Erythroblast (primary cell): ENCODE results near the gene SLC6A13.

Experiments used
- GATA1 ChIP-seq: IDR thresholded peaks from 2 replicates; pipeline ENCODE4 v1.6.1; 2011; ENCODE audit warnings: low read depth, mild to moderate bottlenecking, control low read depth, low read length, moderate library complexity
- POLR2A ChIP-seq: IDR thresholded peaks from 2 replicates; pipeline ENCODE4 v1.6.1; 2011; ENCODE audit warnings: mild to moderate bottlenecking, low read length

- TF ChIP-seq POLR2A (no peak), GATA1 (no peak)
Measured at GRCh38 chr12:272942-273341, 10.3 kb upstream of the SLC6A13 start.
